GM18526 (cell line): ENCODE measurements around the gene CCDC197.
A peak's percentile ranks its signal among the peaks of the same experiment; 100 is the strongest.

Experiments
- POLR2A ChIP-seq: IDR thresholded peaks from 3 replicates; pipeline ENCODE4 v1.6.1; 2011; ENCODE audit not compliant: insufficient read length; ENCODE audit errors: extremely low read depth

The CCDC197 gene

DNA sequence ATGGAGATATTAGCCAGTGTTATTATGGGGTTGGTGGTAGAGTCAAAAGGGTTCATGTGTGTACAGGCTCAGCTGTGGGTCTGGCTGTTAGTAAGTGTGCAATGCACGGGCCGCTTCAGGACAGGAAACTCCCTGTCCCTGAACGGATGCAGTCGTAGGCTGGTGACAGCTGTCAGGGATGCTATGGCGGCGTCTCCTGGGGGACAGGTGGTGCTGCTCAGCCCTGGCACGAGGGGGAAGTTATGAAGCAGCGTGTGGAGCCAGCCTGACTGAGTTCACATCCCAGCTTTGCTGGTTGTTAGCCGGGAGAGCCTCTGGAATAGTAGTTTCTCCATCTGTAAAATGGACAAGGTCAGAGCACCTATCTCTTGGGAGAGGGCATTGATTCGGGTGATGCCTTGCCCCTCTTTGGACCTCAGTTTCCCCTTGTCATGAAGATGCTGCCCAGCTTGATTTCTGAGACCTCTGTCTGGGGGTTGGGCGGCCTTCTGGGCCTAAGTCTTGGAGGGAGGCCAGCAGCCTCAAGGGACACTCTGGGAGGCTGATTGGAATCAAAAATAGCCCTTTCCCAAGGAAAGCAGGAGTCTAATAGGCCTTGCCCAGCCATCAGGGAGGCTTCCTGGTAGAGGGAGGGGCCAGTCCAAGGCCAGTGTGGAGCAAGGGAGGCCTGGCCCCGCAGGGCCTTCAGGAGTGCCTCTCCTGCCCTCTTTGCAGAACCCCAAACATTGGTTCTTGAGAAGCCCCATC, 27.8 kb upstream of the CCDC197 start:
- TF ChIP-seq POLR2A, result no peak

DNA sequence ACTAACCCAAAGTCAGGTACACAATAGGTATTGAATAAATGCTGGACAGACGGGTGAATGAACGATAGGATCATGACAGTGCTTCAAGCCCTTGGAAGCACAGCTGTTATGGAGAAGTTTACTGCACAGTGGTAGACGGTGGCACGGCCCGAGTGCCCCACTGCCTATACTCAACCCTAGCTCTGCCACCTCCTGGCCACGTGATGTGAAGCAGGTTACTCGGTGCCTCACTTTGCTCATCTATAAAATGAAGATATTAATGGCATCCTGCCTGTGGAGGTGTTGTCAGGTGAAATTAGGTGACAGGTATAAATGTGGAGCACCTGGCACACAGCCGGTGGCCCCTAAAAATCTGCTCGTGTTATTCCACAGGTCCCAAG, 26.5 kb upstream of the CCDC197 start:
- TF ChIP-seq POLR2A, result no peak

DNA sequence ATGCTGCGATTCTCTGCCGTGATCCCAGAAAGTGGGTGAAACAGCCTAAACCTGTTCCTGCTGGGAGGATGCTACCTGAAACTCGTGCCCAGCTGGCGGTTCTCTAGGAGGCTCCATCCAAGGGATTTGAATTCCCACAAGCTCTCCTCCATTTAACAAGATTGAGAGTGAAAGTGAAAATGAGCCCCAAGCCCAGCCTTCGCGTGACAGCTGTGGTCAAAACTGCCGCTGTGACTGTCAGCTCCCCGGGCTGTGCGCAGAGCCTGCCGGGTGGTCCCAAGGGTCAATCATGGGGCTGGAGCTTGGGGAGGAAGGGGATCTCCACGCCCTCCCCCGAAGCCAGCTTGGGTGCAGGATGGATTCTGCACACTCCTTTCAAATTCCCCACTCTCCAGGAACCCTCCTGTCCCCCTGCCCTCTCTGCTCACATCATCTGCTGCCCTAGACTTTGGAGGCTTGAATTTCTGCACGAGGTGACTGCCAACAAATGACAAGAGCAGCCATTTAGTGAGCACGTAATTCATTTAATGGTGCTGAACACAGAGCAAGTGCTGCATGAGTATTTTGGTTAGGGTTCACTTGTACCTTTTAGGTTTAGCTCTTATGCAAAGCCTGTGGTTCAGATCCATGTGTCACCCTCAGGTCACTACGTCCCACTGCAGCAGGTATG, 26.0 kb upstream of the CCDC197 start:
- no peak for TF ChIP-seq POLR2A

DNA sequence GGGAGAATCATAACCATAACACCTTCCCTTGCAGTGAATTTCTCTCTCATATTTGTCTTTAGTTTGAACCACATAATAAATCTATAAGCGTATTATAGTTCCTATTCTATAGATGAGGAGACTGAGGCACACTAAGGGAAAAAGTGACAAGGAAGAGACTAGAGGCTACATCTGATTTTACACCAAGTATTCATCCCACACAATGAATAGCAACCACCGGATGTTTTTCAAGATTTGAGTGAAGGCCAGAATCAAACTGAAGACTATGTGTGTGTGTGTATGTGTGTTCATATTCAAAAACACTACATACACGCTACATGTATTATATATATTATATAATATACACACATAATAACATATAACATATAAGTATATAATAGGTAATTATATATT, 25.5 kb upstream of the CCDC197 start:
- TF ChIP-seq POLR2A, result no peak

DNA sequence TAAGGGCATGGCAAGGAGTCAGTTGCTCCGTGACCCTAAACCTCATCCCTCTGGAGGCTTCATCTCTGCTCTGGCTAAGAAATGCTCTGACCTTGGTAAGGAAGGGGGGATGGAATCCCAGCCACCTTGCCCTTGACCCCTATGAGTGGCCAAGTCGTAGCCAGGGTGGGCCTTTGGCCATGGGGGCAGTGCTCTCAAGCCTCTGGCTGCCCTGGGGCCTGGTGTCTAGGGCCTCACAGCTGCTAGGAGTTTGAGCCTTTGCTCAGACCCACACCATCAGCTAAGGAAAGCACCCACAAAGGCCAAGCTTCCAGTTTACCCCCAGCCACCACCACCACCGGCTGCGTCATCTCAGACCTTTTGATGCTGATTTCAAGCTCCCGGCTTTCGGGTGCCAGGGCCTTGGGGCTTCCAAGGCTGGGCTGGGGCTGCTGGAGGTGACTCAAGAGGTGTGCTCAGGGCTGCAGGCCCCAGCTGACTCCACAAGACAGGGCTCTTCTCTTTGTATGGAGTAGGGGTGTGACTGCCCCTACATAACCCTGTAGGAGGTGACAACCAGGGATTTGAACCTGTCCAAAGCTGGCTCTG, 24.4 kb upstream of the CCDC197 start:
- TF ChIP-seq POLR2A, result no peak

DNA sequence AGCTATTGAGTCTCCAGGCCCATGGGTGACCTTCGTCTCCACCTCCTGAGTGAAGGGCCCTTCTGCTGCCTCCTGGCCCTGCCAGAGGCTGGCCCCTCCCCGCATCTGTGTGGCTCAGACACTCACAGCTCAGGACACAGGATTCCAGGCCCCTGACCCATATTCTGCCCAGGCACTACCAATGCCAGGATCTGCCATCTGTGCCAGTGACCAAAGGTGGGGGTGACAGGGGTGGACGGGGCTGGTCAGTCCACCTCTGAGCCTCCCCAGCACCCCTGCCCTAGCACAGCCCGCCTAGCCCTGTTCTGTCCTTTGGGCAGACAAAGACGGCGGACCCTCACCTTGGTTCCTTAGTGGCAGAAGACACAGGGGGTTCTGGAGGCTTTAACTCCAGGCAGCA, 23.5 kb upstream of the CCDC197 start:
- no peak for TF ChIP-seq POLR2A

DNA sequence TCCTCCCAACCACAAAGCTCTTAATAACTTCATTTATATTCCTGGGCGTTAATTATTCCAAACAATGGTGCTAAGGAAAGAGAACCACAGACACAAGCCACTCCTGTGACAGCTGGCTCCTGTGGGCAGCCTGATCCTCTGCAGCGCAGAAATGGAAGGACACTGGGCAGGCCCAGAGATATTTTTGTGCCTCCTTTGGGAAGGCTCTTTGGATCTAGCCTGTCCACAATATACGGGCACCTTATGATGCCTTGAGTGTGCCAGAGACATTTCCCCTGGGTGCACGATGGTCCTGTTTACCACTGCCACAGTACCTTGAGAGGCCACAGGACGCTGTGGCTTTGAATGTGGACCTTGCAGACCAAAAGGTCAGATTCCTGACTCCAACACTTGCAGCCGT, 22.8 kb upstream of the CCDC197 start:
- TF ChIP-seq POLR2A, result no peak

DNA sequence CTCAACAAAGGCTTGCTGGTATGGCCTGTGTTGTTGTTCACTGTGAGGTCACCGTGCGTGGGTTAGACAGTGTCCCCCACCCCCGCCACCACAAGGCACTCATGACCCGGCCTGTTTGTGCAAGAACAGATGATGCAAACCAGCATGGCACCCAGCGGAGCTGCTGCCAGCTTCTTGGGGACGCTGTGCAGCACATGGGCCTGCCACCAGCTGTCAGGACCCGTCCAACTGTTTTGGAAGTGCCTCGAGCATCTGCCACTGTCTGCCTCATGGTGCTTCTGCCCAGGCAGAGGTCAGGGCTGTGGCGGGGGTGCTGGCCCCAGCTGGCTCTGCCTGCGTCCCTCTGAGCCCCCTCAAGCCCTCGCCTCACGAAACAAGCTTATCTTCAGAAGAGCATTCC, 22.3 kb upstream of the CCDC197 start:
- no peak for TF ChIP-seq POLR2A

DNA sequence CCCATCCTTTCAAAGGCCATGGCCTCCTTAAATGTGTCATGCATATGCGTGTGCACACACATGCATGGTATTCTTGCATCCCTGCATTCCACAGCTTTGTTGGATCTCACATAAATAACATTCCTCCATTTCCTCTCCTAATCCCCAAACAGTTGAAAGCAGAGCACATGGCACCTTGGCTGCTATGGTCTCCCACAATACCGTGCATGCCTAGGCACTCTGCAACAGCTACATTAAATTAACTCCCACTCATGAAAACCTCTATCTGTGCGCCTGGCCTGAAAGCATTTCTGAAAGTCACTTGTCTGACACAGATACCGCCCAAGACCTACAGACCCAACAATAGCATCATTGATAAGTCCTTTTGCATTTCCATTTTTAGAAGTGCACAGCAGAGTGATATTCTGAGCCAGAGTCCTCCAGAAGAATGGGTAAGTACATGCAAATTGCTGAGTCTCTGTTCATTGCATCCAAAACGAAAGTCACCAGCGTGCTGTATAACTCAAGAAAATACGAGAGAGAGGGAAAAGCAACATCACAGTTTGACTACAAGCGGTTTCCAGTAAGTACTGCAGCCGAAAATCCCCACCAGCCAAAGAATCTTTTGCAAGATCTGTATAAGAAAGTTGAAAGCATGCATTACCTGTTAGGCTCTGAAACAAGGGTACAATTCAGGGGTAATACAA, 21.2 kb upstream of the CCDC197 start:
- no peak for TF ChIP-seq POLR2A

DNA sequence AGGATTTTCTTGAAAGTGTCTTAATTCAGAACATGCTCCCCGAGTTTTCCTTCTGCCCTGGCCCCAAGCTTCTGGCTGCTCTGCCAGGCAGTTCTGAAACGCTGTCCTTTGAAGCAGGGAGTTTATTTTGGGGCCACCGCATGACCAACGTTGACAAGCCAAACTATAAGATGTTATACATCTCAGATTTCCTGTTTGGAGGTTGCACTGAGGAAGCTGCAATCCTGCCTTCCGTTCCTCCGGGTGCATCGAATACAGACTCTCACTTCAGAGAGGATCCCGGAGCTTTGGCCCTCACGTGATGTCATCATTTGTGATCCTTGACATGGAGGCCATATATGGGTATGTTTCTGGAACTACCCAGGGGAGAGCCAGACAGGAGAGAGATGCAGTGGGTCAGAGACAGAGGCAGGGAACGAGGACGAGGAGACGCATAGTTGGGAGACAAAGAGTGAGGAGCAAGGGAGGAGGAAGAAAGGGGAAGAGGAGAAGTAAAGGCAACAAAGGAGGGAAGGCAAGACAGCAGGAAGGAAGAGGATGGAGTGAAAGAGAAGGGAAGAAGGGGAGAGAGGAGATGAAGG, 20.5 kb upstream of the CCDC197 start, which contains the start of gene ASB2:
Gene ASB2, minus strand, starts transcription at position 94 of the 581 bp plus-strand sequence. CDS start 12,031 bp downstream, outside the sequence.
- peak; percentile 20 for TF ChIP-seq POLR2A

DNA sequence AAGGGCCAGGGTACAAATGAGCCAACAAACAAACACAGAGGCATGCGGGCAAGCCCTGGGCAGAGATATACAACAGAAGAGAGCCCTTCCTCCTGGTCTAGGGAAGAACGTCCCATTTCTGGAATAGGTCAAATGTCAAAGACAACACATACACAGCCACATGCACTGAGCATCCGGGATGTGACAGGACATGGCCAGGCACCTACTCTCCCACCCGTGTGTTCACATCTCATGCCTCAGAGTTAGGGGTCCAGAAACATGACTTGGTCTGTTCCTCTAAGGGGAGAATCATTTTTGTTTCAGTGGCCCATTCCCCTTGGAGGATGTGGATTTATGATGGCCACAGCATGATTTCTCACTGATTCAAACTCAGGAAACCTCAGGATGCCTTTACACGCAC, 19.9 kb upstream of the CCDC197 start:
- no peak for TF ChIP-seq POLR2A

DNA sequence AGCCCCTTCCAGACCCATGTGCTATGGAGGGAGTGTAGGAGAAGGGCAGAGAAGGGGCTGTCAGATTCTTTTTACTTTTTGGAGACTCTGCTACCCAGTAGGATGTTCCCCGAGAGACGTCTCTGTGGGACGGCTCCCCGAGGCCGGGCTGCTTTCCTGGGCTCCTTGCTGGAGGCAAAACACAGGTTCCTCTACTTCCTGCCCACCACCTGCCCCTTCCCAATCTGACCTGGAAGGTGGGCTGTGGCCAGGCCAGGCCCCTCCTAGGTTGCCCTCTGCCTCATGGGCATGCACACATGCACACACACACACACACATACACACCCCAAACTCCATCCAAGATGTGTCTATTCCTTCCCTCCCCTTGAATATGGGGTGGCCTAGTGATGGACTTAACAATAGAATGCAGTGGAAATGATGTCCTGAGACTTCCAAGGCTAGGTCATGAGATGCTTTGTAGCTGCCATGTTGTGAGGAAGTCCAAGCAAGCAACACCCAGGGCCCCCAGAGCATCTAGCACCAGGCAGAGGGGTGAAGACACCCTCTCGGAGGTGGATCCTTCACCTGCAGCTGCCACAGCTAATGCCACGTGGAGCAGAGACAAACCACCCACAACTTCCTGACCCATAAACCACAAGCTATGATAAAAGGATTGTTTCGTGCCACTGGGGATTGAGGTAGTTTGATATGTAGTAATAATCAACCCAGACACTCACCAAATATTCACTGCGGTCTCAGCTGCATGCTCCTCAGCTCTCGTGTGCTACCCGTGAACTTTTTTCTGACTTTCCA, 19.1 kb upstream of the CCDC197 start:
- TF ChIP-seq POLR2A, result no peak

DNA sequence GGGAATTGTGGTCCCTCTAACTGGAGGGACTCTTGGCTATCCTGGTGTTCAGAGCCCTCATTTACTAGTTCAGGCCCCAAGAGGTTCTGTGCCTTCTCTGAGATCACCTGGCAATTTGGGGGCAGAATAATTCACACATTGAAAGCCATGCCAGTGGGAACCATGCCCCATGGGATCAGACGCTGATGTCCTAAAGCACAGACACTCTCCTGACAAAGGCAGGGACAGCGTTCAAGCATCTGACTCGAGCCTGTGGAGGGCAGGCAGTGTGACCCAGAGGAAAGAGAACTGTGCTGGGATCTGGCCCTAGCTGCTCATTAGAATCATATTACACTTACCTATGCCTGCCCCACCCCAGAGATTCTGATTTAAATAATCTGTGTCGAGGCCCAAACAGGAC, 18.4 kb upstream of the CCDC197 start:
- TF ChIP-seq POLR2A, result no peak

DNA sequence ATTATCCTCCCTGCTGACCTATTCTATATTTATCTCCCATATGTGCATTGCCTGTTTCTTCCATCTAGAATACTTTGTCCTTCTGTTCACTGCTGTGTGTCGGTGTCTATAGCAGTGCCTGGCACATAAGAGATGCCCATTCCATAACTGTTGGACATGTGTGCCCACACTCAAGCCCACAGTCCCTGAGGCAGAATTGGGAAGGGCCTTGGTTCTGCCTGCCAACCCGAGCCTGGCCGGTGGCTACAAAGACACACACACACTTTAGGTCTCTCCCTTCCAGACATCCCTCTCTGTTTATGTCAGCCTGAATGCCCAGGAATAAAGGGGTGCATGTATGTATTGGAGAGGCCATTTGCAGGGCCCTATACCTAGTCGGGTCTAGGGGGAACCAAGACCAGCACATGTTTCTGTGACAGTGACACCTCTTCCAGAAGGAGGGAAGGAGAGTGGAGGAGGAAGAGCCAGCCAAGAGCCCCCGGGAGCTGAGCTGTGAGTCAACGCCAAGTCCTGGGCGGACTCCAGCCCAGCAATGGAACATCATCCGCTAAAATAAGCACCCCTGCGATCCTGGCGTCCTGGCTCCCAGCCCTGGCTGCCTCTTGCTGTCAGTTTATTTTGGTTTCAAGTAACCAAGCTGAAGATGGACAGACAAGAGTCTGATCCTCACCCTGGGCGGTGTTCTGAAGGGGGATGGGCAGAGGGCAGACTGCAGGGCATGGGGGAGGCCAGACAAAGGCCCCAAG, 16.5 kb upstream of the CCDC197 start:
- TF ChIP-seq POLR2A, result no peak
